Astrocyte (in vitro differentiated cells and primary cell): ENCODE data around the gene IL16.

ENCODE experiments used
- EZH2 ChIP-seq: IDR thresholded peaks from 2 replicates; pipeline ENCODE4 v1.6.1; 2012; ENCODE audit warnings: mild to moderate bottlenecking, low read length, inconsistent platforms; ENCODE audit not compliant: insufficient read depth
- TF ChIP-seq, protein P1 (sequence below): IDR thresholded peaks from 2 replicates; pipeline ENCODE4 v1.5.1; 2011; ENCODE audit warnings: low read depth, mild to moderate bottlenecking, inconsistent platforms, low read length, moderate library complexity; ENCODE audit not compliant: insufficient read depth

DNA sequence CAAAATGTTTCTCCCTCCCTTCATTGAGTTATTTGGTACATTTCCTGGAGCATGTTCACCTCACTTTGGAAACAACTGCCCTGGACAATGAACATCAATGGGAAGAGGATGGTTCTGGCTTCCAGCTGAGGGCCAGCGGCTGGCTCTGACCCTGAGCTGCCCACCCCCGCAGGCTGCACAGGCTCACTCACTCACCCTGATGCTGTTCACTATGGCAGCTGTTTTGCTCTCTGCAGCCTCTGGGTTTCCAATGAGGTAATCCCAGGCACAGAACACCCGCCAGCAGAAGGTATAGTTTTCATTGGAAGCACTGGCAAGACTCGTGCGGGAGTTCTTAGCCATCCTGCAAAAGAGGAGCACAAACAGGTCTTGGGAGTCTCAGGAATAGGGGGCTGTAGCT is 159.6 kb downstream of the IL16 start:
- TF ChIP-seq, protein P1, sequence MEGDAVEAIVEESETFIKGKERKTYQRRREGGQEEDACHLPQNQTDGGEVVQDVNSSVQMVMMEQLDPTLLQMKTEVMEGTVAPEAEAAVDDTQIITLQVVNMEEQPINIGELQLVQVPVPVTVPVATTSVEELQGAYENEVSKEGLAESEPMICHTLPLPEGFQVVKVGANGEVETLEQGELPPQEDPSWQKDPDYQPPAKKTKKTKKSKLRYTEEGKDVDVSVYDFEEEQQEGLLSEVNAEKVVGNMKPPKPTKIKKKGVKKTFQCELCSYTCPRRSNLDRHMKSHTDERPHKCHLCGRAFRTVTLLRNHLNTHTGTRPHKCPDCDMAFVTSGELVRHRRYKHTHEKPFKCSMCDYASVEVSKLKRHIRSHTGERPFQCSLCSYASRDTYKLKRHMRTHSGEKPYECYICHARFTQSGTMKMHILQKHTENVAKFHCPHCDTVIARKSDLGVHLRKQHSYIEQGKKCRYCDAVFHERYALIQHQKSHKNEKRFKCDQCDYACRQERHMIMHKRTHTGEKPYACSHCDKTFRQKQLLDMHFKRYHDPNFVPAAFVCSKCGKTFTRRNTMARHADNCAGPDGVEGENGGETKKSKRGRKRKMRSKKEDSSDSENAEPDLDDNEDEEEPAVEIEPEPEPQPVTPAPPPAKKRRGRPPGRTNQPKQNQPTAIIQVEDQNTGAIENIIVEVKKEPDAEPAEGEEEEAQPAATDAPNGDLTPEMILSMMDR: no peak
- no peak for TF ChIP-seq EZH2
